HepG2 (cell line): ENCODE data around the gene POGK. TPM values are rescaled to one million over a fixed set of nuclear protein-coding genes. Genes with fewer than 3 reads are reported as not detected.

Experiments used
- CREBL2 ChIP-seq: sonication (generic); formaldehyde crosslinking; IDR thresholded peaks from 2 replicates; pipeline ENCODE4 v1.8.1; 2023; ENCODE audit warnings: missing genetic modification reagents, mild to moderate bottlenecking, borderline replicate concordance
- DR1 ChIP-seq: sonication (generic); formaldehyde crosslinking; IDR thresholded peaks from 2 replicates; pipeline ENCODE4 v1.8.0; 2021; ENCODE audit warnings: mild to moderate bottlenecking, missing genetic modification reagents, inconsistent platforms
- HDAC1 ChIP-seq: sonication (generic); formaldehyde crosslinking; IDR thresholded peaks from 2 replicates; pipeline ENCODE4 v1.5.1; 2020; ENCODE audit warnings: mild to moderate bottlenecking, missing genetic modification reagents
- NFKBIZ ChIP-seq: IDR thresholded peaks from 2 replicates; pipeline ENCODE4 v1.6.1; 2018; ENCODE audit warnings: missing genetic modification reagents, missing compliant biosample characterization
- RBM22 ChIP-seq: fragments of 200-400 bp; formaldehyde crosslinking; optimal IDR thresholded peaks from 2 replicates; pipeline ENCODE3; 2017; ENCODE audit warnings: mild to moderate bottlenecking, low read length, moderate library complexity
- RCOR2 ChIP-seq: IDR thresholded peaks from 2 replicates; pipeline ENCODE4 v1.6.1; 2016; ENCODE audit warnings: missing biosample characterization, missing genetic modification reagents
- SALL2 ChIP-seq: sonication (generic); formaldehyde crosslinking; IDR thresholded peaks from 2 replicates; pipeline ENCODE4 v1.8.1; 2023; ENCODE audit warnings: mild to moderate bottlenecking, missing genetic modification reagents, inconsistent platforms
- ZNF124 ChIP-seq: sonication (generic); formaldehyde crosslinking; IDR thresholded peaks from 2 replicates; pipeline ENCODE4 v1.4.0; 2020; ENCODE audit warnings: missing genetic modification reagents
- ZNF180 ChIP-seq: sonication (generic); formaldehyde crosslinking; IDR thresholded peaks from 2 replicates; pipeline ENCODE4 v1.4.0; 2020; ENCODE audit warnings: low read depth, missing genetic modification reagents, borderline replicate concordance
- ZNF234 ChIP-seq: sonication (generic); formaldehyde crosslinking; conservative IDR thresholded peaks from 2 replicates; pipeline ENCODE4 v1.5.1; 2020; ENCODE audit warnings: mild to moderate bottlenecking, missing genetic modification reagents
- ZNF235 ChIP-seq: sonication (generic); formaldehyde crosslinking; IDR thresholded peaks from 2 replicates; pipeline ENCODE4 v1.8.1; 2023; ENCODE audit warnings: mild to moderate bottlenecking, missing genetic modification reagents, borderline replicate concordance
- ZNF430 ChIP-seq: sonication (generic); formaldehyde crosslinking; IDR thresholded peaks from 2 replicates; pipeline ENCODE4 v1.9.0; 2021; ENCODE audit warnings: mild to moderate bottlenecking, missing genetic modification reagents
- ZNF569 ChIP-seq: sonication (generic); formaldehyde crosslinking; IDR thresholded peaks from 2 replicates; pipeline ENCODE4 v1.5.0; 2020; ENCODE audit warnings: mild to moderate bottlenecking, missing genetic modification reagents, moderate library complexity, borderline replicate concordance
- ZNF782 ChIP-seq: sonication (generic); formaldehyde crosslinking; IDR thresholded peaks from 2 replicates; pipeline ENCODE4 v1.4.0; 2020; ENCODE audit warnings: missing genetic modification reagents, mild to moderate bottlenecking, borderline replicate concordance
- ZNF792 ChIP-seq: IDR thresholded peaks from 2 replicates; pipeline ENCODE4 v1.6.1; 2016
- ZNF800 ChIP-seq: sonication (generic); formaldehyde crosslinking; IDR thresholded peaks from 2 replicates; pipeline ENCODE4 v1.4.0; 2020; ENCODE audit warnings: missing genetic modification reagents
- ZSCAN21 ChIP-seq: sonication (generic); formaldehyde crosslinking; IDR thresholded peaks from 2 replicates; pipeline ENCODE4 v1.8.0; 2022; ENCODE audit warnings: mild to moderate bottlenecking, missing genetic modification reagents, moderate library complexity, borderline replicate concordance
- ZSCAN22 ChIP-seq: sonication (generic); formaldehyde crosslinking; IDR thresholded peaks from 2 replicates; pipeline ENCODE4 v1.4.0; 2020; ENCODE audit warnings: mild to moderate bottlenecking, missing genetic modification reagents
- ZSCAN9 ChIP-seq: IDR thresholded peaks from 2 replicates; pipeline ENCODE4 v1.6.1; 2016; ENCODE audit warnings: borderline replicate concordance
- polyA plus RNA-seq, 8 experiments: library from polyadenylated mRNA; depleted of rRNA in 3 of 8; stranded (reverse) in 7 of 8; unstranded in 1 of 8; fragments of >200 nt; fragmentation: Illumina TruSeq in 4 of 8; extraction: Trizol in 4 of 8; gene quantifications; 2 replicates each; pipeline versions ENCODE4 v1.2.1 to v1.2.3, GENCODE V29; 2011 to 2016; ENCODE audit warnings: low read depth in 4 of 8, missing spikeins in 1 of 8, mixed read lengths in 1 of 8; ENCODE audit not compliant: insufficient read depth in 1 of 8
- total RNA-seq, 5 experiments: library from RNA; depleted of rRNA; stranded (reverse); fragments of >200 nt; fragmentation: Illumina TruSeq; extraction: Trizol; gene quantifications; 2 replicates each; pipeline ENCODE4 v1.2.3, GENCODE V29; 2016; ENCODE audit warnings: low read depth in 1 of 5
- TF ChIP-seq, protein P1 (sequence below): IDR thresholded peaks from 2 replicates; pipeline ENCODE4 v1.6.1; 2016; ENCODE audit warnings: missing compliant biosample characterization, missing genetic modification reagents, borderline replicate concordance
- TF ChIP-seq, protein P2 (sequence below): IDR thresholded peaks from 2 replicates; pipeline ENCODE4 v1.6.1; 2016; ENCODE audit warnings: low read depth, borderline replicate concordance
- TF ChIP-seq, protein P3 (sequence below), 2 experiments: sonication (generic) in 1 of 2; formaldehyde crosslinking in 1 of 2; IDR thresholded peaks; 2 replicates each; pipeline versions ENCODE4 v1.6.1 to v1.9.0; 2014 to 2022; ENCODE audit warnings: antibody characterized with exemption in 1 of 2, borderline replicate concordance in 1 of 2, inconsistent platforms in 1 of 2, low read depth in 1 of 2, missing genetic modification reagents in 1 of 2

POGK gene
- total and polyA plus RNA-seq, 2 of the 13 experiments (the other 11 are each of a cell fraction or from before 2014, with no cell fraction given): 4.8 to 16.2 TPM

- TF ChIP-seq, protein P1, sequence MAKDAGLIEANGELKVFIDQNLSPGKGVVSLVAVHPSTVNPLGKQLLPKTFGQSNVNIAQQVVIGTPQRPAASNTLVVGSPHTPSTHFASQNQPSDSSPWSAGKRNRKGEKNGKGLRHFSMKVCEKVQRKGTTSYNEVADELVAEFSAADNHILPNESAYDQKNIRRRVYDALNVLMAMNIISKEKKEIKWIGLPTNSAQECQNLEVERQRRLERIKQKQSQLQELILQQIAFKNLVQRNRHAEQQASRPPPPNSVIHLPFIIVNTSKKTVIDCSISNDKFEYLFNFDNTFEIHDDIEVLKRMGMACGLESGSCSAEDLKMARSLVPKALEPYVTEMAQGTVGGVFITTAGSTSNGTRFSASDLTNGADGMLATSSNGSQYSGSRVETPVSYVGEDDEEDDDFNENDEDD (CRISPR knock-in tag): no peak
- no peak for TF ChIP-seq ZNF800
- TF ChIP-seq ZSCAN21 (CRISPR knock-in tag): no peak
- TF ChIP-seq DR1 (CRISPR knock-in tag): no peak
- TF ChIP-seq ZSCAN22 (CRISPR knock-in tag): no peak
- 0 out of 2 replicates have a peak, but pooled peaks have one; percentile 31 for TF ChIP-seq ZNF124 (CRISPR knock-in tag)
- TF ChIP-seq CREBL2 (CRISPR knock-in tag): no peak
- peak; percentile 39; the same call in 1 of the 2 replicates for TF ChIP-seq HDAC1
- no peak for TF ChIP-seq ZNF782 (CRISPR knock-in tag)
- TF ChIP-seq ZNF569: no peak
- TF ChIP-seq ZSCAN9 (CRISPR knock-in tag): no peak
- TF ChIP-seq, protein P2, sequence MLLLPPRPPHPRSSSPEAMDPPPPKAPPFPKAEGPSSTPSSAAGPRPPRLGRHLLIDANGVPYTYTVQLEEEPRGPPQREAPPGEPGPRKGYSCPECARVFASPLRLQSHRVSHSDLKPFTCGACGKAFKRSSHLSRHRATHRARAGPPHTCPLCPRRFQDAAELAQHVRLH (CRISPR knock-in tag): no peak
- TF ChIP-seq ZNF234 (CRISPR knock-in tag): no peak
- no peak for TF ChIP-seq SALL2 (CRISPR knock-in tag)
- TF ChIP-seq NFKBIZ (CRISPR knock-in tag): no peak
- TF ChIP-seq ZNF792 (CRISPR knock-in tag): peak; percentile 40; the same call in 1 of the 2 replicates
- TF ChIP-seq ZNF235 (CRISPR knock-in tag): no peak
- no peak for TF ChIP-seq ZNF180 (CRISPR knock-in tag)
- no peak for TF ChIP-seq RBM22
- TF ChIP-seq, protein P3, sequence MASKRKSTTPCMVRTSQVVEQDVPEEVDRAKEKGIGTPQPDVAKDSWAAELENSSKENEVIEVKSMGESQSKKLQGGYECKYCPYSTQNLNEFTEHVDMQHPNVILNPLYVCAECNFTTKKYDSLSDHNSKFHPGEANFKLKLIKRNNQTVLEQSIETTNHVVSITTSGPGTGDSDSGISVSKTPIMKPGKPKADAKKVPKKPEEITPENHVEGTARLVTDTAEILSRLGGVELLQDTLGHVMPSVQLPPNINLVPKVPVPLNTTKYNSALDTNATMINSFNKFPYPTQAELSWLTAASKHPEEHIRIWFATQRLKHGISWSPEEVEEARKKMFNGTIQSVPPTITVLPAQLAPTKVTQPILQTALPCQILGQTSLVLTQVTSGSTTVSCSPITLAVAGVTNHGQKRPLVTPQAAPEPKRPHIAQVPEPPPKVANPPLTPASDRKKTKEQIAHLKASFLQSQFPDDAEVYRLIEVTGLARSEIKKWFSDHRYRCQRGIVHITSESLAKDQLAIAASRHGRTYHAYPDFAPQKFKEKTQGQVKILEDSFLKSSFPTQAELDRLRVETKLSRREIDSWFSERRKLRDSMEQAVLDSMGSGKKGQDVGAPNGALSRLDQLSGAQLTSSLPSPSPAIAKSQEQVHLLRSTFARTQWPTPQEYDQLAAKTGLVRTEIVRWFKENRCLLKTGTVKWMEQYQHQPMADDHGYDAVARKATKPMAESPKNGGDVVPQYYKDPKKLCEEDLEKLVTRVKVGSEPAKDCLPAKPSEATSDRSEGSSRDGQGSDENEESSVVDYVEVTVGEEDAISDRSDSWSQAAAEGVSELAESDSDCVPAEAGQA (IDR thresholded peaks at IDR 0.05; ENCODE audit: low read depth): no peak
- TF ChIP-seq, protein P3 (CRISPR knock-in tag; IDR thresholded peaks at IDR 0.05; ENCODE audit: borderline replicate concordance): no peak
- TF ChIP-seq ZNF430: no peak
- TF ChIP-seq RCOR2: peak; percentile 61
Measured at GRCh38 chr1:166874464-166874863, 35.2 kb downstream of the POGK start (continued).
